GM23338 (cell line): Measurements from ENCODE around the gene CYP46A1. TPM values are rescaled to one million over a fixed set of nuclear protein-coding genes. Genes with fewer than 3 reads are reported as not detected.

Source experiments
- ATAC-seq: fragments of 200-7000 bp; cut with Tn5 transposase; 3 replicates; pipeline ENCODE4 v1.9.1; 2020
- DNase-seq: peaks from one replicate; pipeline ENCODE4 v3.0.0-alpha.2; 2015; ENCODE audit warnings: low spot score
- H2AFZ ChIP-seq: fragments of 200-600 bp; sonication (generic); 2 replicates; pipeline ENCODE4 v1.8.0; 2016; ENCODE audit warnings: antibody characterized with exemption, mild to moderate bottlenecking, moderate library complexity
- H3F3A ChIP-seq: fragments of 200-600 bp; sonication (generic); replicated peaks from 2 replicates; pipeline ENCODE4 v1.8.0; 2017; ENCODE audit warnings: antibody characterized with exemption, mixed run types, low read depth
- H3K27ac ChIP-seq: fragments of 200-600 bp; sonication (generic); 2 replicates; pipeline ENCODE4 v1.6.1; 2016; ENCODE audit warnings: low read depth
- H3K27me3 ChIP-seq: fragments of 200-600 bp; sonication (generic); 2 replicates; pipeline ENCODE4 v1.8.0; 2016; ENCODE audit warnings: mild to moderate bottlenecking, mixed run types, moderate library complexity; ENCODE audit not compliant: insufficient read depth
- H3K36me3 ChIP-seq: fragments of 200-600 bp; sonication (generic); 2 replicates; pipeline ENCODE4 v1.8.0; 2016; ENCODE audit warnings: mild to moderate bottlenecking; ENCODE audit not compliant: insufficient read depth
- H3K4me1 ChIP-seq: fragments of 200-600 bp; sonication (generic); 2 replicates; pipeline ENCODE4 v1.8.0; 2016; ENCODE audit warnings: mild to moderate bottlenecking, moderate library complexity; ENCODE audit not compliant: insufficient read depth
- H3K4me2 ChIP-seq: fragments of 200-600 bp; sonication (generic); 2 replicates; pipeline ENCODE4 v1.7.1; 2017; ENCODE audit warnings: mixed run types
- H3K4me3 ChIP-seq: fragments of 200-600 bp; sonication (generic); 2 replicates; pipeline ENCODE4 v1.6.1; 2016; ENCODE audit warnings: mixed run types
- H3K79me2 ChIP-seq: fragments of 200-600 bp; sonication (generic); replicated peaks from 2 replicates; pipeline ENCODE4 v1.8.0; 2017; ENCODE audit warnings: mild to moderate bottlenecking; ENCODE audit not compliant: insufficient read depth
- H3K9me2 ChIP-seq: fragments of 200-600 bp; sonication (generic); 2 replicates; pipeline ENCODE4 v1.8.0; 2017; ENCODE audit not compliant: insufficient read depth
- H4K20me1 ChIP-seq: fragments of 200-600 bp; sonication (generic); replicated peaks from 2 replicates; pipeline ENCODE4 v1.8.0; 2017; ENCODE audit warnings: mild to moderate bottlenecking; ENCODE audit not compliant: insufficient read depth
- H3K27ac Mint-ChIP-seq: 2 replicates; pipeline ENCODE4 v1.8.0; 2020; ENCODE audit warnings: inconsistent platforms, mild to moderate bottlenecking, moderate library complexity, mixed read lengths
- H3K27me3 Mint-ChIP-seq: 3 replicates; pipeline ENCODE4 v1.8.0; 2022; ENCODE audit warnings: low read depth, mild to moderate bottlenecking, moderate library complexity, mixed read lengths, inconsistent platforms; ENCODE audit not compliant: insufficient read depth, poor library complexity
- H3K36me3 Mint-ChIP-seq: 3 replicates; pipeline ENCODE4 v1.8.0; 2021; ENCODE audit warnings: low read depth, mild to moderate bottlenecking, inconsistent platforms, moderate library complexity, mixed read lengths
- H3K4me1 Mint-ChIP-seq: 3 replicates; pipeline ENCODE4 v1.8.0; 2020; ENCODE audit warnings: mild to moderate bottlenecking, inconsistent platforms, mixed read lengths
- H3K4me3 Mint-ChIP-seq: 3 replicates; pipeline ENCODE4 v1.8.0; 2021; ENCODE audit warnings: moderate library complexity, mild to moderate bottlenecking, inconsistent platforms, mixed read lengths
- H3K9me3 Mint-ChIP-seq: 3 replicates; pipeline ENCODE4 v1.8.0; 2020; ENCODE audit warnings: moderate library complexity, mild to moderate bottlenecking, inconsistent platforms, mixed read lengths
- CREB1 ChIP-seq: fragments of 250-450 bp; sonication (Bioruptor Pico); IDR thresholded peaks from 2 replicates; pipeline ENCODE4 v1.5.0; 2020; ENCODE audit warnings: low read depth, mild to moderate bottlenecking, moderate library complexity
- ETS1 ChIP-seq: IDR thresholded peaks from 2 replicates; pipeline ENCODE4 v1.6.1; 2016; ENCODE audit warnings: antibody characterized with exemption
- EZH2 ChIP-seq: fragments of 200-600 bp; sonication (generic); IDR thresholded peaks from one replicate; pipeline ENCODE4 v1.8.0; 2017; ENCODE audit warnings: antibody characterized with exemption, mild to moderate bottlenecking, low read depth; ENCODE audit not compliant: unreplicated experiment
- EZH2phosphoT487 ChIP-seq: fragments of 200-600 bp; sonication (generic); IDR thresholded peaks from one replicate; pipeline ENCODE4 v1.8.1; 2018; ENCODE audit warnings: antibody characterized with exemption; ENCODE audit not compliant: unreplicated experiment
- POLR2AphosphoS5 ChIP-seq: IDR thresholded peaks from 2 replicates; pipeline ENCODE4 v1.6.1; 2016; ENCODE audit warnings: antibody characterized with exemption, low read depth
- STAT1 ChIP-seq: IDR thresholded peaks from one replicate; pipeline ENCODE4 v1.6.1; 2016; ENCODE audit warnings: antibody characterized with exemption; ENCODE audit not compliant: unreplicated experiment
- ZNF114 ChIP-seq: fragments of 250-450 bp; sonication (Bioruptor Pico); IDR thresholded peaks from 2 replicates; pipeline ENCODE4 v1.5.0; 2020; ENCODE audit warnings: mild to moderate bottlenecking, moderate library complexity
- ZNF331 ChIP-seq: fragments of 250-450 bp; sonication (Bioruptor Pico); IDR thresholded peaks from 2 replicates; pipeline ENCODE4 v1.5.0; 2020; ENCODE audit warnings: low read depth, mild to moderate bottlenecking, moderate library complexity
- ZNF462 ChIP-seq: fragments of 250-450 bp; sonication (Bioruptor Pico); IDR thresholded peaks from 2 replicates; pipeline ENCODE4 v1.5.0; 2020; ENCODE audit warnings: mild to moderate bottlenecking, moderate library complexity
- polyA plus RNA-seq: library from polyadenylated mRNA; unstranded; fragments of >200 nt; fragmentation: Nextera tagmentation; extraction: Ambion mirVana; gene quantifications from 2 replicates; pipeline ENCODE4 v1.2.1, GENCODE V29; 2016
- total RNA-seq: library from RNA; depleted of rRNA; stranded (reverse); fragments of >200 nt; shearing (Covaris generic); gene quantifications from 2 replicates; pipeline ENCODE4 v1.2.3, GENCODE V29; 2014

The CYP46A1 gene
- total and polyA plus RNA-seq, 2 experiments from 2014 or later, result 0.59 to 0.66 TPM

- TF ChIP-seq ZNF462 (CRISPR knock-in tag) (no peak), POLR2AphosphoS5 (no peak), STAT1 (no peak)
These were observed 38.3 kb upstream of the CYP46A1 start (continued) for GRCh38 chr14:99645545-99646505.

- Histone ChIP-seq H3K36me3 (no peaks in the 10 kb centered on the region), H3F3A (0 out of 2 replicates have a peak, but pooled peaks cover 3% of the 10 kb centered on the region), H3K4me1 (peaks cover 3% of the 10 kb centered on the region; the same call in 1 of the 2 replicates), H3K9me2 (no peaks in the 10 kb centered on the region), H3K27ac (no peak overlapping the region), H3K79me2 (no peaks in the 10 kb centered on the region), H3K27me3 (peaks cover 29% of the 10 kb centered on the region), H4K20me1 (no peaks in the 10 kb centered on the region), H3K4me3 (no peak overlapping the region), H2AFZ (no peak overlapping the region), H3K4me2 (no peak overlapping the region)
- no peak overlapping the region for H3K4me3 Mint-ChIP-seq
- peaks cover 27% of the 10 kb centered on the region for H3K27me3 Mint-ChIP-seq
- no peaks in the 10 kb centered on the region for H3K9me3 Mint-ChIP-seq
- no peaks in the 10 kb centered on the region for H3K36me3 Mint-ChIP-seq
- H3K4me1 Mint-ChIP-seq, result peaks cover 8% of the 10 kb centered on the region
- DNase-seq (no peak), ATAC-seq (no peak)
- no peak overlapping the region for H3K27ac Mint-ChIP-seq
- TF ChIP-seq EZH2 (no peak), POLR2AphosphoS5 (no peak), ETS1 (no peak), ZNF114 (CRISPR knock-in tag) (no peak), CREB1 (CRISPR knock-in tag) (no peak), STAT1 (no peak), EZH2phosphoT487 (no peak), ZNF331 (CRISPR knock-in tag) (no peak)
These were observed 36.7 kb upstream of the CYP46A1 start for GRCh38 chr14:99647411-99647810.
